K562 (cell line): ENCODE results near the gene PIN1. TPM values are rescaled to one million over a fixed set of nuclear protein-coding genes. Genes with fewer than 3 reads are reported as not detected.
A peak's percentile ranks its signal among the peaks of the same experiment; 100 is the strongest.

Experiments used
- ATAC-seq: fragments of 200-7000 bp; cut with Tn5 transposase; 3 replicates; pipeline ENCODE4 v1.9.1; 2020; ENCODE audit warnings: moderate library complexity
- BruUV-seq: library from RNA; stranded (reverse); fragments of 400-500 nt; replicated peaks from 2 replicates; lab custom pipeline; 2021; lab: Mats Ljungman, UMichigan
- CTCF ChIA-PET: fragments of 300-600 bp; formaldehyde crosslinking; extraction: SDS; loops from one replicate; lab custom pipeline; 2021; ENCODE audit warnings: low intra/inter-chr PET ratio; lab: Yijun Ruan, JAX
- POLR2A ChIA-PET: fragments of 300-600, 350-650 bp; sonication (Branson Sonifier 250); formaldehyde crosslinking; extraction: SDS; loops from one replicate; lab custom pipeline; 2021; ENCODE audit warnings: antibody characterized with exemption, inconsistent platforms; lab: Yijun Ruan, JAX
- DNase-seq, 4 experiments: peaks; one replicate each; pipeline versions ENCODE4 v3.0.0 to v3.0.0-alpha.2; 2011 to 2018; ENCODE audit warnings: low spot score in 3 of 4, mixed read lengths in 3 of 4; ENCODE audit errors: extremely low read depth in 1 of 4
- FAIRE-seq: peaks from 2 replicates; lab custom pipeline; 2011; peaks lifted over from hg19 to GRCh38; lab: Jason Lieb, UNC
- H2AFZ ChIP-seq: 2 replicates; pipeline ENCODE4 v1.6.0; 2011; ENCODE audit warnings: low read depth, low read length, control low read depth, inconsistent platforms
- H3K27ac ChIP-seq: fragments of 200-600 bp; 3 replicates; pipeline ENCODE4 v1.8.0; 2011; ENCODE audit warnings: low read depth, mild to moderate bottlenecking, control low read depth, inconsistent platforms, low read length, moderate library complexity, mixed read lengths; ENCODE audit errors: extremely low read depth
- H3K27me3 ChIP-seq, 2 experiments: fragments of 300-600 bp in 1 of 2; 2 replicates in 1 of 2; 3 replicates in 1 of 2; pipeline versions ENCODE4 v1.6.0 to v1.8.0; 2011; ENCODE audit warnings: inconsistent platforms in 2 of 2, low read length in 2 of 2, mild to moderate bottlenecking in 1 of 2, mixed read lengths in 1 of 2, moderate library complexity in 1 of 2; ENCODE audit not compliant: control insufficient read depth in 2 of 2, insufficient read depth in 2 of 2
- H3K36me3 ChIP-seq: fragments of 300-600 bp; 3 replicates; pipeline ENCODE4 v1.8.0; 2011; ENCODE audit warnings: mild to moderate bottlenecking, low read length, inconsistent platforms; ENCODE audit not compliant: control insufficient read depth, insufficient read depth
- H3K4me1 ChIP-seq, 2 experiments: fragments of 200-600 bp in 1 of 2; replicated peaks in 1 of 2; 2 replicates in 1 of 2; 3 replicates in 1 of 2; pipeline versions ENCODE4 v1.5.1 to v1.8.0; 2011; ENCODE audit warnings: inconsistent platforms in 2 of 2, low read length in 2 of 2, mild to moderate bottlenecking in 1 of 2, mixed read lengths in 1 of 2, moderate library complexity in 1 of 2; ENCODE audit not compliant: control insufficient read depth in 2 of 2, insufficient read depth in 2 of 2
- H3K4me2 ChIP-seq: 2 replicates; pipeline ENCODE4 v1.6.1; 2011; ENCODE audit warnings: low read length, control low read depth, inconsistent platforms, mixed read lengths; ENCODE audit not compliant: insufficient read depth
- H3K4me3 ChIP-seq: fragments of 200-600 bp; sonication (generic), shearing (Covaris generic); 2 replicates; pipeline ENCODE4 v1.5.1; 2016; ENCODE audit warnings: control low read depth, inconsistent platforms
- H3K79me2 ChIP-seq: fragments of 200-600 bp; 3 replicates; pipeline ENCODE4 v1.8.0; 2011; ENCODE audit warnings: low read length, inconsistent platforms; ENCODE audit not compliant: control insufficient read depth, insufficient read depth
- H3K9ac ChIP-seq, 2 experiments: 2 replicates each; pipeline versions ENCODE4 v1.6.0 to v1.6.1; 2011; ENCODE audit warnings: low read depth in 2 of 2, low read length in 2 of 2, control low read depth in 1 of 2, inconsistent platforms in 1 of 2, mild to moderate bottlenecking in 1 of 2, mixed read lengths in 1 of 2; ENCODE audit not compliant: insufficient read depth in 1 of 2
- H3K9me1 ChIP-seq: one replicate; pipeline ENCODE4 v1.6.0; 2011; ENCODE audit warnings: inconsistent platforms, mild to moderate bottlenecking, low read length, moderate library complexity; ENCODE audit not compliant: control insufficient read depth, insufficient read depth
- H3K9me3 ChIP-seq: replicated peaks from 2 replicates; pipeline ENCODE4 v1.5.1; 2011; ENCODE audit warnings: low read depth, low read length, inconsistent platforms; ENCODE audit not compliant: control insufficient read depth, insufficient read depth
- H4K20me1 ChIP-seq: replicated peaks from 2 replicates; pipeline ENCODE4 v1.6.1; 2011; ENCODE audit warnings: low read length, inconsistent platforms, mixed read lengths; ENCODE audit not compliant: control insufficient read depth, insufficient read depth
- RCOR1 ChIP-seq, 2 experiments: IDR thresholded peaks; 2 replicates each; pipeline ENCODE4 v1.6.1; 2012; ENCODE audit warnings: low read depth in 2 of 2, low read length in 2 of 2, borderline replicate concordance in 1 of 2, improper control_type of control experiment in 1 of 2
- SMAD4 ChIP-seq: fragments of 250-450 bp; sonication (Bioruptor Pico); conservative IDR thresholded peaks from 2 replicates; pipeline ENCODE4 v1.8.0; 2021; ENCODE audit warnings: inconsistent platforms, mild to moderate bottlenecking, moderate library complexity
- TRIM24 ChIP-seq, 2 experiments: fragments of 450-650 bp; IDR thresholded peaks; 2 replicates each; pipeline ENCODE4 v1.6.1; 2016
- YY1 ChIP-seq, 3 experiments: IDR thresholded peaks; 2 replicates each; pipeline ENCODE4 v1.6.1; 2011; ENCODE audit warnings: low read length in 2 of 3, mild to moderate bottlenecking in 2 of 3, moderate library complexity in 2 of 3, borderline replicate concordance in 1 of 3, control low read depth in 1 of 3, low read depth in 1 of 3; ENCODE audit not compliant: insufficient read depth in 3 of 3, insufficient replicate concordance in 2 of 3, control insufficient read depth in 1 of 3, insufficient read length in 1 of 3; ENCODE audit errors: extremely low read depth in 1 of 3
- ZBTB7A ChIP-seq: IDR thresholded peaks from 2 replicates; pipeline ENCODE4 v1.6.1; 2011; ENCODE audit warnings: low read depth, mild to moderate bottlenecking, low read length, moderate library complexity, borderline replicate concordance; ENCODE audit not compliant: control insufficient read depth
- ZFX ChIP-seq: sonication (generic); formaldehyde crosslinking; IDR thresholded peaks from 2 replicates; pipeline ENCODE4 v1.8.0; 2022; ENCODE audit warnings: mild to moderate bottlenecking, missing genetic modification reagents, moderate library complexity
- WGBS: fragments of 100-300 bp; shearing (Covaris generic); methylation state at CpG from one replicate; pipeline ENCODE4 v1.1.6; 2016; ENCODE audit warnings: low coverage, mixed read lengths; ENCODE audit not compliant: insufficient coverage; ENCODE audit errors: missing lambda C conversion rate; 5-methylcytosine and 5-hydroxymethylcytosine counted together
- in situ Hi-C: fragments of 300-500 bp; cut with MboI; formaldehyde crosslinking; loops from 4 replicates; pipeline ENCODE4 v1.15.0; 2018; ENCODE audit warnings: inconsistent platforms, mixed read lengths
- intact Hi-C: fragments of 100-400 bp; cut with micrococcal nuclease; formaldehyde crosslinking; loops from 2 replicates; pipeline ENCODE4 v1.14.2; 2022
- polyA plus RNA-seq, 8 experiments: library from polyadenylated mRNA; depleted of rRNA in 4 of 8; stranded (reverse) in 5 of 8; unstranded in 3 of 8; fragments of >200 nt; fragmentation: Nextera tagmentation in 2 of 8; fragmentation: Illumina TruSeq in 1 of 8; extraction: Ambion mirVana in 2 of 8; extraction: Trizol in 1 of 8; gene quantifications; 2 replicates each; pipeline versions ENCODE4 v1.2.1 to v1.2.3, GENCODE V29; 2011 to 2014; ENCODE audit warnings: inconsistent platforms in 1 of 8, missing spikeins in 1 of 8
- total RNA-seq, 7 experiments: library from RNA; depleted of rRNA in 6 of 7; stranded (reverse); fragments of >200 nt in 6 of 7; fragmentation: Illumina TruSeq in 2 of 7; extraction: Trizol in 2 of 7; gene quantifications; 2 replicates each; pipeline versions ENCODE4 v1.2.1 to v1.2.3, GENCODE V29; 2011 to 2021; ENCODE audit warnings: low replicate concordance in 1 of 7
- TF ChIP-seq, protein P1 (sequence below): sonication (generic); formaldehyde crosslinking; IDR thresholded peaks from 2 replicates; pipeline ENCODE4 v1.8.0; 2022; ENCODE audit warnings: mild to moderate bottlenecking, missing genetic modification reagents
- TF ChIP-seq, protein P2 (sequence below), 2 experiments: fragments of 250-450 bp in 1 of 2; fragments of 450-650 bp in 1 of 2; sonication (Bioruptor Pico) in 1 of 2; IDR thresholded peaks; 2 replicates each; pipeline versions ENCODE4 v1.6.1 to v1.8.0; 2016 to 2021; ENCODE audit warnings: mild to moderate bottlenecking in 2 of 2, moderate library complexity in 2 of 2, missing compliant biosample characterization in 1 of 2, missing genetic modification characterization in 1 of 2
- TF ChIP-seq, protein P3 (sequence below): fragments of 450-650 bp; IDR thresholded peaks from 2 replicates; pipeline ENCODE4 v1.6.1; 2018; ENCODE audit not compliant: partially characterized antibody
- TF ChIP-seq, protein P4 (sequence below): fragments of 450-650 bp; IDR thresholded peaks from 2 replicates; pipeline ENCODE4 v1.6.1; 2014; ENCODE audit warnings: low read depth, mild to moderate bottlenecking, moderate library complexity, borderline replicate concordance

PIN1 gene
- total and polyA plus RNA-seq, 9 of the 15 experiments (the other 6 are each of a cell fraction or from before 2014, with no cell fraction given), result 1.6 to 178 (median 42.5) TPM

DNA sequence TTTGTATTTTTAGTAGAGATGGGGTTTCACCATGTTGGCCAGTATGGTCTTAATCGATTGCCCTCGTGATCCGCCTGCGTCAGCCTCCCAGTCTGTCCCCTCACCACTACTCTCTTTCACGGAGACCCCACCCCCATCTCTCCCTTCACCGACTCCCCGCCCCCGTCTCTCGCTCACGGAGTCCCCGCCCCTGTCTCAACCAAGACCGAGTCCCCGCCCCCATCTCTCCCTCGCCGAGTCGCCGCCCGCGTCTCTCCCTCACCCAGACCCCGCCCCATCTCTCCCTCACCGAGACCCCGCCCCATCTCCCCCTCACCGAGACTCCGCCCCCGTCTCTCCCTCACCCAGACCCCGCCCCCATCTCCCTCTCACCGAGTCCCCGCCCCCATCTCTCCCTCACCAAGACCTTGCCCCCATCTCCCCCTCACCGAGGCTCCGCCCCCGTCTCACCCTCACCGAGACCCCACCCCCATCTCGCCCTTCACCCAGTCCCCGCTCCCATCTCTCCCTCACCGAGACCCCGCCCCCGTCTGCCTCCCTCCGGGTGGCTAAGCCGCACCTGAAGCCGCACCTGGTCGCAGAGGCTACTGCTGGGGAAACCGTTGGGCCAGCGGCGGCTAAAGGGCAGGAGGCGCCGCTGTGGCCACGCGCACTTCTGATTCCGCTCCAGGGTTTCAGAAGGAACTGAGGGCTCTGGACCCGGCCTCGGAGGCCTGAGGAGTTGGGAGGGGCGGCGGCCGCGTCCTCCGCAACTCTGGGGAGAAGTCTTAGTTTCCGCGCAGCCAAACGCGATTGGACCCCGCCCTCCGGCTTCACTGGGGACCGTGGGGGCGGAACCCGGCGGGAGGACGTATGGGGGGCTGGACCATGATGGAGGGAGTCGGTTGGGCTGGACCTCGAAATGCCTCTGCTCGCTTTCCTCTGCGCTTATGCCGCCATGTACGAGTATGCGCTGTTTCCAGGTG is 49.5 kb upstream of the PIN1 start:
- WGBS, result under 1% methylated on average over 52 of the region's 74 CpGs
- intact Hi-C loops, result loop anchor here (1.0 kb wide), 1 partner anchor 17 kb away; the partner anchor contains the start of gene ZNF846
- peak; percentile 96 to 98 (median 97) for DNase-seq
- POLR2A ChIA-PET, result interaction anchor here (0.7 kb wide), 1 partner anchor 1205 kb away, joined by 3 read pairs; no protein-coding TSS in a partner anchor
- peak overlapping the region; percentile 96 for H3K27ac ChIP-seq
- peak; percentile 84 for ATAC-seq
- peak; percentile 78 for FAIRE-seq
- H2AFZ ChIP-seq, result peak overlapping the region; percentile 98
- H3K79me2 ChIP-seq, result peaks cover 5% of the 10 kb centered on the region; the same call in 2 of the 3 replicates
- H3K9me3 ChIP-seq, result no peaks in the 10 kb centered on the region
- H3K9me1 ChIP-seq, result no peaks in the 10 kb centered on the region
- H4K20me1 ChIP-seq, result no peaks in the 10 kb centered on the region
- H3K4me2 ChIP-seq, result peak overlapping the region; percentile 82
- no peaks in the 10 kb centered on the region for H3K27me3 ChIP-seq
- H3K4me1 ChIP-seq, result peaks cover 40 to 49% of the 10 kb centered on the region in 2 experiments
- no peaks in the 10 kb centered on the region for H3K36me3 ChIP-seq
- BruUV-seq, result TSS peak; percentile 76
- peak overlapping the region; percentile 88 for H3K4me3 ChIP-seq
- in situ Hi-C loops, result no loop called here
- H3K9ac ChIP-seq, result peak overlapping the region; percentile 71 to 89
- CTCF ChIA-PET, result interaction anchor here (0.7 kb wide), 1 partner anchor 150 kb away, joined by 4 read pairs; no protein-coding TSS in a partner anchor
- TF ChIP-seq RCOR1 (IDR thresholded peaks at IDR 0.05; ENCODE audit: borderline replicate concordance in 1 of 2, low read depth in 2 of 2, low read length in 2 of 2) (0 out of 4 replicates have a peak, but pooled peaks of 1 of the 2 experiments have one; percentile 28), YY1 (IDR thresholded peaks at IDR 0.05; ENCODE audit: borderline replicate concordance in 1 of 3, control insufficient read depth in 1 of 3, extremely low read depth in 1 of 3, insufficient read depth in 3 of 3, insufficient read length in 1 of 3, insufficient replicate concordance in 2 of 3, low read depth in 1 of 3, low read length in 2 of 3) (peak in 2 of 3 experiments; percentile 37 to 86), ZBTB7A (peak; percentile 53), TRIM24 (IDR thresholded peaks at IDR 0.05) (peak in 1 of 2 experiments; percentile 26; a peak in 1 of 4 replicates), ZFX (CRISPR knock-in tag) (peak; percentile 89), SMAD4 (CRISPR knock-in tag) (peak; percentile 77)
- TF ChIP-seq, protein P1, sequence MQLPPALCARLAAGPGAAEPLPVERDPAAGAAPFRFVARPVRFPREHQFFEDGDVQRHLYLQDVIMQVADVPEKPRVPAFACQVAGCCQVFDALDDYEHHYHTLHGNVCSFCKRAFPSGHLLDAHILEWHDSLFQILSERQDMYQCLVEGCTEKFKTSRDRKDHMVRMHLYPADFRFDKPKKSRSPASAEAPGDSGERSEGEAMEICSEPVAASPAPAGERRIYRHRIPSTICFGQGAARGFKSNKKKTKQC, result no peak
- TF ChIP-seq, protein P2, sequence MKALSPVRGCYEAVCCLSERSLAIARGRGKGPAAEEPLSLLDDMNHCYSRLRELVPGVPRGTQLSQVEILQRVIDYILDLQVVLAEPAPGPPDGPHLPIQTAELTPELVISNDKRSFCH (CRISPR knock-in tag; IDR thresholded peaks at IDR 0.05), result no peak
- TF ChIP-seq, protein P2 (tag; IDR thresholded peaks at IDR 0.05), result 0 out of 2 replicates have a peak, but pooled peaks have one; percentile 52
- TF ChIP-seq, protein P3, sequence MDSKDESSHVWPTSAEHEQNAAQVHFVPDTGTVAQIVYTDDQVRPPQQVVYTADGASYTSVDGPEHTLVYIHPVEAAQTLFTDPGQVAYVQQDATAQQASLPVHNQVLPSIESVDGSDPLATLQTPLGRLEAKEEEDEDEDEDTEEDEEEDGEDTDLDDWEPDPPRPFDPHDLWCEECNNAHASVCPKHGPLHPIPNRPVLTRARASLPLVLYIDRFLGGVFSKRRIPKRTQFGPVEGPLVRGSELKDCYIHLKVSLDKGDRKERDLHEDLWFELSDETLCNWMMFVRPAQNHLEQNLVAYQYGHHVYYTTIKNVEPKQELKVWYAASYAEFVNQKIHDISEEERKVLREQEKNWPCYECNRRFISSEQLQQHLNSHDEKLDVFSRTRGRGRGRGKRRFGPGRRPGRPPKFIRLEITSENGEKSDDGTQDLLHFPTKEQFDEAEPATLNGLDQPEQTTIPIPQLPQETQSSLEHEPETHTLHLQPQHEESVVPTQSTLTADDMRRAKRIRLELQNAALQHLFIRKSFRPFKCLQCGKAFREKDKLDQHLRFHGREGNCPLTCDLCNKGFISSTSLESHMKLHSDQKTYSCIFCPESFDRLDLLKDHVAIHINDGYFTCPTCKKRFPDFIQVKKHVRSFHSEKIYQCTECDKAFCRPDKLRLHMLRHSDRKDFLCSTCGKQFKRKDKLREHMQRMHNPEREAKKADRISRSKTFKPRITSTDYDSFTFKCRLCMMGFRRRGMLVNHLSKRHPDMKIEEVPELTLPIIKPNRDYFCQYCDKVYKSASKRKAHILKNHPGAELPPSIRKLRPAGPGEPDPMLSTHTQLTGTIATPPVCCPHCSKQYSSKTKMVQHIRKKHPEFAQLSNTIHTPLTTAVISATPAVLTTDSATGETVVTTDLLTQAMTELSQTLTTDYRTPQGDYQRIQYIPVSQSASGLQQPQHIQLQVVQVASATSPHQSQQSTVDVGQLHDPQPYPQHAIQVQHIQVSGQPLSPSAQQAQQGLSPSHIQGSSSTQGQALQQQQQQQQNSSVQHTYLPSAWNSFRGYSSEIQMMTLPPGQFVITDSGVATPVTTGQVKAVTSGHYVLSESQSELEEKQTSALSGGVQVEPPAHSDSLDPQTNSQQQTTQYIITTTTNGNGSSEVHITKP, result peak; percentile 46
- TF ChIP-seq, protein P4, sequence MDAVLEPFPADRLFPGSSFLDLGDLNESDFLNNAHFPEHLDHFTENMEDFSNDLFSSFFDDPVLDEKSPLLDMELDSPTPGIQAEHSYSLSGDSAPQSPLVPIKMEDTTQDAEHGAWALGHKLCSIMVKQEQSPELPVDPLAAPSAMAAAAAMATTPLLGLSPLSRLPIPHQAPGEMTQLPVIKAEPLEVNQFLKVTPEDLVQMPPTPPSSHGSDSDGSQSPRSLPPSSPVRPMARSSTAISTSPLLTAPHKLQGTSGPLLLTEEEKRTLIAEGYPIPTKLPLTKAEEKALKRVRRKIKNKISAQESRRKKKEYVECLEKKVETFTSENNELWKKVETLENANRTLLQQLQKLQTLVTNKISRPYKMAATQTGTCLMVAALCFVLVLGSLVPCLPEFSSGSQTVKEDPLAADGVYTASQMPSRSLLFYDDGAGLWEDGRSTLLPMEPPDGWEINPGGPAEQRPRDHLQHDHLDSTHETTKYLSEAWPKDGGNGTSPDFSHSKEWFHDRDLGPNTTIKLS, result peak; percentile 32; the same call in 1 of the 2 replicates
